GM19467 (cell line): ENCODE results near the gene KRT84.
"Not testable (repeated sequence)": the region's sequence is repeated elsewhere in the genome, so short reads cannot be mapped to it uniquely, and the experiment has no call there.

ENCODE experiments used
- ATAC-seq: cut with Tn5 transposase; IDR thresholded peaks from one replicate; pipeline ENCODE4 v1.9.1; 2021; ENCODE audit warnings: mild to moderate bottlenecking, moderate library complexity; ENCODE audit not compliant: unreplicated experiment

Gene KRT84

DNA sequence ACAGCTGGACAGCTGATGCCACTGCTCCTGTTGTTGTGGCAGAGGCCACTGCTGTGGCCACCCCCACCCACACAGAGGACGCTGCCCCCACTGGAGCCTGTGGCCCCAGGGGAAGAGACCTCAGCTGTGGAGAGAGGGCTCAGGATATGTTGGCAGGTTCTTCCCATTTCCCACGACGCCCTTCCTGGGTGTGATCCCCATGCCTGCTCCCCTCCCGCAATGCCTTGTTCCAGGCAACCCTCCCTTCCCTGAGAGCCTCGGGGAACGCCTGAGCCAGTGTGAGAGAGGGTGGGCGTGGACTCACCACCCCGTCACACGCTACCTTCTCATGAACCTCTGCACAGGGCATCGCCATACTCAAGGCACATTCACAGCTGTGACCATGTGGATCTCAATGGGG, 26.4 kb upstream of the KRT84 start:
- no peak for ATAC-seq

DNA sequence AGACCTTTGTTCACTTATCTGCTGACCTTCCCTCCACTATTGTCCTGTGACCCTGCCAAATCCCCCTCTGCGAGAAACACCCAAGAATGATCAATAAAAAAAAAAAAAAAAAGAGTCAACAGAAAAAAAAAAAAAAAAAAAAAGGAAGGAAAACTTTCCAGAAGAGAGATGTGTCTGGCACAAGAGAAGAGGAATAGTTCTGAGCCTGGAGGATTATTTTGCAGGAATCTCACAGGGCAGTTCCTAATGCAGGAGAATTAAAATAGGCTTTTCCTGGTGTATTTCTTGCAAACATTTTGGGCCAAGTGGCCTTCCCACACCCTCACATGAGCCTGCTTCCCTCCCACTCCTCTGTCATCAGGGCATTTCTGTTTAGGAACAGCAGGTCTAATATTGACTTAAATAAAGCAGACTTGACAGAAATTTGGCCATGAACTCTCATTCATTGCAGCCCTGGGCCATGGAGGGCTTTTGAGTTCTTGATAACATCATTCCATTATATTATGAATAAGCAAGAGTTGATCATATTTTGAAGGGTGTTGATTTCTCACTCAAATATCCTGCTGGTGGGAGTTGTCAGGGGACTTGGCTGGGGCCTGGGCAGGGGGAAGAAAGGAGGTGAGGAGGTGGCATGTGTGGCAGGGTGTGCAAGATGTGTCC, 25.3 kb upstream of the KRT84 start:
- ATAC-seq: not testable (repeated sequence)

DNA sequence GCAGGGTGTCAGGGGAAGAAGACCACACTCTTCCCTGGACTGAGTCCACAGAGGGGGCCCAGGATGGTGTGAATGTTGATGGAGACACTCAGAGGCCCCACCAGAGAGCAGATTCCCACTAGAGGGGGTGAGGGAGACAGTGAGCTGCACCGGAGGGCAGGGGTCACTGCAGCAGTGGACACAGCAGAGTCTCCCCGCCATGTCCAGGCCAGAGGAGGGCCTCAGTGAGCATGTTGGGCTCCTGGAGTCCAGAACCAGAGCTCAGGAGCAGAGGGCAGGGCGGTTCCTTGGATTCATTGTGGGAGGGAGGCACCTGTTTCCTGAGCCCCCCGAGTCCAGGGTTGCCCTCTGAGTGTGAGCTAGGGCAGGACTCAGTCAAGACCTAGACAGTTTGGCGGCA, 22.5 kb upstream of the KRT84 start:
- no peak for ATAC-seq

DNA sequence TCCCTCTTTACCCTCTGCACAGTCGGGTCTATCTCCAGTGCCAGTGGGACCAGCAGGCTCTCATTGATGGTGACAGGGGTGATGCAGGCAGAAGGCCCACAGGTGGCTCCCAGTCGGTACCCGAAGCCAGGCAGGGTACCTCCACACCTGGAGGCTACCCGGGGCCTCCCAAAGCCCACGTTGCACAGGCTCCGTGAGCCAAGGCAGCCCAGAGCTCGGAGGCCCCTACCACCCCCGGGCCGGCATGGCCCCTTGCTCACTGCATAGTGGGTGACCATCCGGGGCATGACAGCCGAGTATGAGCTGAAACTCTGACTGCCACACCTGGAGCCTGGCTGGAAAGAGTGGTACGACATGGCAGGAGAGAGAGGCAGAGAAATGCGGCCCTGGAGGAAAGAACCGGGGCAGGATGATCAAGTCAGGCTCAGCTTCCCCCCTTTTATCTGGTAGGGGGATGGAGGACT, 20.5 kb upstream of the KRT84 start, which contains the start of gene KRT82:
Gene KRT82 (minus strand): TSS at position 414 of the 464 bp plus-strand sequence. CDS start 58 bp downstream, at position 356.
- no peak for ATAC-seq

DNA sequence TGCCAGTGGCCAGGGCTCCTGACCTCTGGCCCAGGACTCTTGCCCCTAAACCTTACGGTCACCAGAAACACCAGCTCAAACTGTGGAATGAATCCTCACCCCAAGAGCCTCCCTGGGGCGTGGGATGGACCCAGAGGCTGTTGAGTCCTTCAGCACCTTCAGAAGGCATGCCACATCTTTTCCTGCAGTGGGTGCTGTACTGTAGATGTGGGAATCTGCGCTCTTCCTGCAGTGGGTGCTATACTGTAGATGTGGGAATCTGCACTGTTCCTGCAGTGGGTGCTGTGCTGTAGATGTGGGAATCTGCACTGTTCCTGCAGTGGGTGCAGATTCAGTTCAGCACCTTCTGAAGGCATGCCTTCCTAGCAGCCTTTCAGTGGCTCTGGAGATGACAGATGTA, 19.5 kb upstream of the KRT84 start:
- ATAC-seq: no peak

DNA sequence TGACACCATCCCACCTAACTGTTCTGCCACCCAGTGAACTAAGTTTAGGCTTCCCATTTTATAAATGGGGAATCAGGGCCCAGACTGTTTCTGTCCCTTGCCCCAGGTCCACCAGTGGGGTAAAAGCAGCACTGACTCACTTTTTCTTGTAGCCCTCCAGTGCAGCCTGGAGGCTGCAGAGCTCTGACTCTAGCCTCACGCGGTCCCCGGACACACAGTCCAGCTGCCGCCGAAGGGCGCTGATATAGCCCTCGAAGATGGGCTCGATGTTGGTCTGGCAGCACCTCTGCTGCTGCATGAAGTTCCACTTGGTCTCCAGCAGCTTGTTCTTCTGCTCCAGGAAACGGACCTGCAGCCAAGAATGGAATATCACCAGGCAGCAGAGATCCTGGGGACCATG, 18.1 kb upstream of the KRT84 start:
- no peak for ATAC-seq

DNA sequence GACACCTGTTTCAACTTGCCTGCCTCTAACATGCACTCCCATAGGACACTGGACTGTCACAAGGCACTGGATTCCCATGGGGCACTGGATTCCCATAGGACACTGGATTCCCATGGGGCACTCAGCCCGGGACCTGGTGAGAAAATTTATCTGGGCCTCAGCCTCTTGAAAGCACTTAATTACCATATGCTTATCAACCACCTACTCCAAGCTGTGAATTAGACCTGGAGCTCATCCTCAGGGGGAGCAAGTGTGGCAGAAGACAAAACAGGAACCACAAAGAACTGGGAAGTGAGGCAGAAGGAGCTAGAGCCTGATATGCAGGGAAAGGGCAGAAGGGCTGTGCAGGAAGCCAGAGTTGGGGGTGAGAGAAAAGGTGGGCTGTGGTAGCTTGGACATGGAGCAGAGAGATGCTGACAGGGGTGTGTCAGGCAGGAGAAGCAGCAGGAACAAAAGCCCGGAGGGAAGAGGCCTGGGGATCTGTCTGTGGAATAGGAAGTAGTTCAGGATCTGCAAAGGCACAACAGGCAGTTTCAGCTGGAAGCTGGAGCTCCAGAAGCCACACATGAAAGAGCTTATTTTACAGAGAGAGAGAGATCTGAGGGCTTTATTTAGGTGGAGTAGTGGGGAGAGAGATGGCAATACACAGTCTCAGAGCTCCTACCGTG, 17.6 kb upstream of the KRT84 start:
- ATAC-seq: no peak

DNA sequence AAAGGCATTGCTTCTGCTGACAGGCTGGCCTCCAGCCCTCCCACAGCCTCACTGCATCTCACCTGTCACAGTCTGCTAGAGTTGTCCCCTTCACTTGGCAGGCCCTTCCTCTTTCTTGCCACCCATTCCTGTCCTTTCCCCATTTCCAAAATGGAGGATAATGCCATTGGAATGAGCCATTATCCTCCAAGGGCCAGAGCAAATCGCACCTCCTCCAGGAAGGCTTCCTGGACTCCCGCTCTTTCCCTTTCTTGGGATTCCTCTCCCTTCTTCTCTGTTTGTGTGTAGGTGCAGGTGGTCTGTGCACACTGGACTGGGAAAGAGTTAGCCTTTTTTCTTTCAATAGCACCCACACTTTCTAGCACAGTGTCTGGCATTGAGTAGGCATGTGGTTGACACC, 16.9 kb upstream of the KRT84 start:
- ATAC-seq: no peak

DNA sequence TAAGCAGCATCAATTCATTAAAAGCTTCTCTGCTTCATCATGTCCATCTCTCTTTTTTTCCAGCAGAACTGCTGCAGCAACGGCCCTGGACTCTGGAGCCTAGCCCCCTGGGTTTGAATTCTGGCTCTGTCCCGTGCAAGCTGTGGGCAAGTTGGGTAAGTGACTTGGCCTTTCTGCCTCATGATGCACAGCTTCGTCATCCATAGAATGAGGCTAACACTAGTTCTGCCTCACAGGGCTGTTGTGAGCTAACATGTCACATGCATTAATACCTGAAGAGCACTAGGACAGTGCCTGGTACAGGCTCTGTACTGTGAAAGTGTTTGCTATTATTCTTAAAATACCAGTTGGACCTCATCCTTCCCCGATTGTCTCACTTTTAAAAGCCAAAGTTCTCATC, 16.5 kb upstream of the KRT84 start:
- no peak for ATAC-seq

DNA sequence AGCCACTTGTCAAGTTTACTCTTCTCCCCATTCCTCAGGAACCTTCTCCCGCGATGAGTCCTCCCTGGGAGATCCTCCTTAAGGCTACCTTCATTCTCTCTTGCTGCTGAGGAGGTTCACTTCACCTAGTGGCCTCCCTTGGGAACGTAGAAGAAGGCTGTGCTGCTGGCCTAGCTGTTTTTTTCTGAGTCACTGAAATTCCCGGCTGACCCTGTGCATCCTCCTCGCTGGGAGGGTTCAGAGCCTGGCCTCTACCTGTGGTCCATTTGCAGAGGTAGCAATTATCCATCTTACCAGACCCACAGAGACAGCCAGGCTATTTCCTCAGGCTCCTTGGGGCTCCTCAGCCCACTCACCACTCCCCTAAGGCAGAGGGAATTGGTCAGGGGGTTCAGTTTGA, 16.1 kb upstream of the KRT84 start:
- ATAC-seq: no peak

DNA sequence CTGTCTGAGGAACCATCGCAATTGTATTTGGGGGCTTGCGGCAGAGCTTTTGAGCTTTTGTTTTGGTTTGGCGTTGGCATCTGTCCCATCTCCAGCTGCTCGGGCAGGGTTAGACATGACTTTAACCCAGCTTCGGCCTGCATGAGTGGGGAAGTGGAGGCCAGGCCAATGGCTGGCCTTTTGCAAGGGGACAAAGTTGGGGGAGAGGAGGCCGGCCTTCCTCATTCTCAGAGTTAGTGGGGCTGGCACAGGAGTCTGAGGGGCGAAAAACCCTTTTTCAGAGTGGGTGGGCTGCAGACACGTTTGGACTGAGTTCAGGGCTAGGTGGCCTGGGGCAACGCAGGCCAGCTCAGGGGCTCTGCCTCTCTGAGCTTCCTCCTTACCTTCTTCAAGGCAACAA, 15.5 kb upstream of the KRT84 start:
- ATAC-seq: no peak

DNA sequence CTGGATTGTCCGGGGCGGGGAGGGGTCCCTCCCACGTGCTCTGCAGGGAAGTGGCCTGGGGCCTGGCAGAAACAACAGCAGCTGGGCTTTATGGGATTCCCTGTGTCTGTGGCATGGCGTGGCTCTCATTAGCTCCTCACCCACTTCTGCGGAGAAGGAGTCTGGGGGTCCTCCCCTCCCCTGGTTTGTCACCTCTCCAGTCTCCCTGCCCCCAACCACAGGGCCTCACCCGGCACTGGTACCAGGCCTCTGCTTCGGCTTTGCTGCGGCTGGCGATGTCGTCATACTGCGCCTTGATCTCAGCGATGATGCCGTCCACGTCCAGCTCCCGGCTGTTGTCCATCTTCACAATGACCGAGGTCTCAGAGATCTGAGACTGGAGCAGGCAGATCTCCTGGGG, 14.3 kb upstream of the KRT84 start:
- no peak for ATAC-seq

DNA sequence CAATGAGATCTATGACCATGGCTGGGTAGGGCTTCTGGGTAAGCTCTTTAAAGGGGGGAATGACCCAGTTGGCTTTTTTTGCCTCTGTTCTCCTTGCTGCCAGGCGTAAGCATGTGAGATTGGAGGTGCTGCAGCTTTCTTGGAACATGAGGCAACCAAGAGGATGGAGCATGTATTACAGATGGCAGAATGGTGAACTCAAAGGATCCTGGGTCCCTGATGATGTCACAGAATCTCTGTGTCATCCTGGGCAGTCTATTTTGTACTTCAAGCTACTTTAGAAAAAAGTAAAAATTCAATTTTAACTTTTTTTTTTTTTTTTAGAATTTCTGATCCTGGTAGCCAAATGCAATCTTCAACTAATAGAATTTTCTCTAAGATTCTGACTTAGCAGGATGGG, 12.7 kb upstream of the KRT84 start:
- no peak for ATAC-seq

DNA sequence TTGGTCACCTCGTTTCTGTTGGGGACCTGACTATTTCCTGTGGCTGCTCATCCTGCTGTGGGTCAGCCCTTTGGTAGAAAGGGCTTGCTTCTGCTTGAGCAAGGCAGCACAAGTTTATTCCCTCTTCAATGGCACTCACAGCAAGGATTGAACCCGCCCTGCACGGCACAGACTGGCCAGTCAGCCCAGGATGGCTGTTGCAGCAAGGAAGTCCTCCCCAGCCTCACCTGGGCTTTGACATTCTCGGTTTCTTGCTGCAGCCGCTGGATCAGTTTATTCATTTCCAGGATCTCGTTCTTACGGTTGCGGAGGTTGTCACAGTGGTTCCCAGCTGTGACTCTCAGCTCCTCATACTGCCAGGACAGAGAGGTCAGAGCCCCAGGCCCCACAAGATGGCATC, 11.2 kb upstream of the KRT84 start:
- no peak for ATAC-seq

DNA sequence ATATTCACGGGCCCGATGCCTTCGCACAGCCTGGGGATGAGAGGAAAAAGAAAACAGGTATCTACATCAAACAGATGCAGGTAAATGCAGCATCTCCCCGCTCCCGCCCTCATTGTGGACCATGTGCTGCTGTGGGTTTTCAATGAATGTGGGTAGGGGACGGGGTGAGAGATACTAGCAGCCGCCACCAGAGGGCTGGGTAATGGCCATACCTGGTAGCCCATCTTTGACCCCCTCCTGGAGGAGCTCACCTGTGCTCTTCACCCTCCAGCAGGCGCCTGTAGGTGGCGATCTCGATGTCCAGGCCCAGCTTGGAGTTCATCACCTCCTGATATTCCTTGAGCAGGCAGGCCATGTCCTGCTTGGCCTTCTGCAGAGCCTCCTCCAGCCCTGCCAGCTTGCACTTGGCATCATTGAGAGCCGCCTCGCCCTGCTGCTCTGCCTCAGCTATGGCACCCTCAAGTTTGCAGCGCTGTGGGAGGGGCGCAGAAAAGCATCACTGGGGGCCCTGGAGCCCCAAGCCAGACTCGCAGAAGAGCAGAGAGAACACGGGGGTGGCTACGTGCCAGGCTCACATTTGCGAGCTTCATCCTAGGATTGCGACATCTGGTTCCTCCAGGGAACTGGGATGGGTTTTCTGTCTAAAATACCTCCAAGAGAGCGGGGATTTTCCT, 10.4 kb upstream of the KRT84 start:
- ATAC-seq: no peak

DNA sequence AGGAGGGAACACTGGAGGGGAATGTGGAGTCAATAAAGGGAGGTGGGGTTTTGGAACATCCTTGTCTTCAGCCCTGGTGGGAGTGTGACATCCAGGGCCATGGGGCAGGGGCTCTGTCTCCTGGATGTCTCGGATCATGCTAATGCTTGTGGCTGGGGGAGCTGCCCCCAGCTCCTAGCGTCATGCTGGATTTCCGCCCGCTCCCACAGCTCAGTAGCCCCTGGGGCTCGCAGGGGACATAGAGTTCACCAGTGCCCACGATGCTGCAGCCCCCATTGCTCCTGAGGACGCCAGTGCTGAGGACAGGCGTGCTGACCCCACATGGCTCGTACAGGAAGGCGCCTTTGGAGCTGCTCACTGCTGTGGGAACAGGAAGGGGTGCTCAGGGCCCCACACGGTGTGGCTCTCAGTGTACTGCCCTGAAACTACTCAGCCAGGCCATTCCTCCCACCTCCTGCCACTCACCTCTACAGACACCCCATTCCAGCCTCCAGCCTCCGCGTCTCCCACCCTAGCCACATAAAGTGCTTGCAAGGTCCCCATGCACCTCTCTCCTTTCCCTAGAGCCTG, 9.5 kb upstream of the KRT84 start:
- no peak for ATAC-seq

DNA sequence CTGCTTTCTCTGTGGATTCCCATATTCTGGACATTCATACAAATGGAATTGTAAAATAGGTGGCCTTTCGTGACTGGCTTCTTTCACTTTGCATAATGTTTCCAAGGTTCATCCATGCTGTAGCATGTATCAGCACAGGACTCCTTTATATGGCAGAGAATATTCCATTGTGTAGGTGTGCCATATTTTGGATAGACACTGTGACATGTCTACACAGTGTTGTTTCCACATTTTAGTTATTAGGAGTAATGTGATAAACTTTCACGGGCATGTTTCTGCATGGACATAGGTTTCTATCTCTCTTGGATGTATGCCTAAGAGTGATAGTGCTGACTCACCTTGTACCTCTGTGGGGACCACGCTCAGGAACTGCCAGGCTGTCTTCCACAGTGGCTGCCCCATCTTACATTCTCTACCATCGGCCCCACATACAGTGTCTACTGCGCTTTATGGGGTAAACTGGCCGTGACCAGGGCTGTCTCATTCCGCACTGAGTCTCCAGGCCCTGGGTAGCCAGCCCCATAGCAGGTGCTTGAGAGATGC, 7.1 kb upstream of the KRT84 start:
- no peak for ATAC-seq

DNA sequence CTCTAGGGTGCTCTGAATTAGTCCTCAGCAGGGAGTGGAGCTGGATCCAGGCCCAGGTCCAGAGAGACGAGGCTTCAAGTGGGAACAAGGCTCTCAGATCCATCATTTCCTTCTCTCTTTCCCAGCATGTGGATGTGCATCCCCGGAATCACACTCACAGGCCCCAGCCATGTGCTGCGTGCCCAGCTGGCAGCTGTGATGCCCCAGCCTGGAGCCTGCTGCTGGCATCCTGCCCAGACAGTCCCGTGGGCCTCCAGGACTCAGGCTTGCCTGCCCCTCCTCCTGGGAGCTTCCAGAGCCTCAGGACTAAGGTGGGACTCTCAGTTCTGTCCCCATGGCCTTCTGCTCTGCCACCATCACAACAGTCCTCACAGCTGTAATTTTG, 6.2 kb upstream of the KRT84 start:
- ATAC-seq: no peak

DNA sequence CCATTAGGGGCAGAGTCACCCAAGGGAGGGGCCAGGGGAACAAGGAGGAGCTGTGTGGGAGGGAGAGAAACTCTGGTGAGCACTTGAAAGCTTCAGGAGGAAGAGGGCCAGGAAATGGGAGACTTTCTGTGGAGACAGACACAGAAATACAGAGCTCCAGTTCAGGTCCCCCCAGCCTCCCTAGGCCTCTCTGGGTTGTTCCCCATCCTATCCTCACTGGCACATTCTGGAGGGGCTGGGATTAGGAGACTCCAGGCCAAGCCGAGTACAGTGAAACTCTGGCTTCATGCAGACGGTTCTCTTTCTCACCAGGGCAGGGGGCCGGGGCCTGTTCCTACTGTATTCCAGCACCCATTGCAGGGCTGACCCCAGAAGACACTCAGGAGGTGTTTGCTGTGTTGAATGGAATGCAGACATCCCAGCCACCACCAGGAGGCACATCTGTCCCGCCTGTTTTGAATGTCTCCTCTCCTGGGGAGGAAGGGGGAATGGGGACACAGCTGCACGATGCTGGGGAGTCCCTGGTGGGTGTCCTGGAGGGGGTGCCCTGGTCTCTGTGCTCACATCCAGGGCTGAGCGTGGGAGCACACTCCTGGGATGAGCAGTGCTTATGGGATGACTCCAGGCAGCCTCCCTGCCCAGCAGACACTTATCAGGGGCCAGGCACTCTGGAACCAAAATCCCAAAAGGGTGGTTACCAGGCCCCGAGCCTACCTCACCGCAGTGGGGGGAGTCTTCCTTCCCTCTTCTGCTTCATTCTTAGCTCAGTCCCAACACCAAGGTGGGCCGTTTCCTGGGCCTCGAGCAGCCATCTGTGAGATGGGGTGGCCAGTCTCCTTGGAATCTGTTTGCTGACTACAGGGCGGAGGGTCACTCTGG, 5.5 kb upstream of the KRT84 start:
- ATAC-seq: no peak

DNA sequence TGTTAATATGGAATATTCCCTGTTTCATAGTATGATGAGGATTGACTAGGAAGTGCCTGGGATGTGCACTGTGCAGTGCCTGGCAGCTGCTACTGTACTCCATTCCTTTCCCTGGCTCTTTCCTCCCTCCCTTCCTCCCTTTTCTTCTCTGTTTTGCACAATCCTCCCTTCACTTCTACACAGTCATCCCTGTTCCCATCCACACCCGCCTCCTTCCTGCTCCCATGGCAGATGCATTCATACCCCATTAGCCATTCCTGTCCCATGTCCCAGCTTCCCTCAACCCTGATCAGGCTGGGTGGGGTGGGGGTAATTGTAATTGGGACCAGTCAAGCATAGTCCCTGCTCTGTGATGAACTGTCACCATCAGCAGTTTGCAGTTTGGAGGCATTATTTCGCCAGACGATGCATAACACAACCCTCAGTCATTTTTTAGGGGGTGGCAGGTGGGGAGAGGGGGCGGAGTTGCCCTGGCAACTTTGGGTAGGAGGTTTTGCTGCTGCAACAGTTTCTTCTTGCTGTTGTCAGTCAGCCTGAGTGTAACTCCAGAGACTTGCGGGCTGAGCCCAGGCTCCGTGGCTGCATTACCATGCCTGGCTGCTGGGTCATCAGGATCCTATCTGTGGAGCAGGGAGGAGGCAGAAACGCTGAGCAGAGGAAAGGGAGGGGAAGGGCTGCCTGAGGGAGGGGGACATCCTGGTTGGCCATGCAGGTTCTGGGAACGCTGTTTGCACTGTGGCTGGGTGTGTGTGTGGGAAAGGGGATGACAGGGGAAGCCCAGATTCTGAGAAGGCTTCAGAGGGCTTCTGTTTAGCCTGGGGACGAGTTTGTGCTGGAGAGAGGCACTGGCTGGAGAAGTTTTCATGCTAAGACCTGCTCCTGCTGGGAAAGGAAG, 4.1 kb upstream of the KRT84 start:
- no peak for ATAC-seq
